Inferior parietal cortex (tissue), 1 donor: ENCODE results near the gene TMEM184A.

Experiments
- DNase-seq: peaks from one replicate; pipeline ENCODE4 v3.0.0-alpha.2; 2016; ENCODE audit errors: extremely low spot score

TMEM184A gene

GRCh38 chr7:1567896-1568510 is 12.0 kb upstream of the TMEM184A start:
- peak; percentile 36 for DNase-seq

DNA sequence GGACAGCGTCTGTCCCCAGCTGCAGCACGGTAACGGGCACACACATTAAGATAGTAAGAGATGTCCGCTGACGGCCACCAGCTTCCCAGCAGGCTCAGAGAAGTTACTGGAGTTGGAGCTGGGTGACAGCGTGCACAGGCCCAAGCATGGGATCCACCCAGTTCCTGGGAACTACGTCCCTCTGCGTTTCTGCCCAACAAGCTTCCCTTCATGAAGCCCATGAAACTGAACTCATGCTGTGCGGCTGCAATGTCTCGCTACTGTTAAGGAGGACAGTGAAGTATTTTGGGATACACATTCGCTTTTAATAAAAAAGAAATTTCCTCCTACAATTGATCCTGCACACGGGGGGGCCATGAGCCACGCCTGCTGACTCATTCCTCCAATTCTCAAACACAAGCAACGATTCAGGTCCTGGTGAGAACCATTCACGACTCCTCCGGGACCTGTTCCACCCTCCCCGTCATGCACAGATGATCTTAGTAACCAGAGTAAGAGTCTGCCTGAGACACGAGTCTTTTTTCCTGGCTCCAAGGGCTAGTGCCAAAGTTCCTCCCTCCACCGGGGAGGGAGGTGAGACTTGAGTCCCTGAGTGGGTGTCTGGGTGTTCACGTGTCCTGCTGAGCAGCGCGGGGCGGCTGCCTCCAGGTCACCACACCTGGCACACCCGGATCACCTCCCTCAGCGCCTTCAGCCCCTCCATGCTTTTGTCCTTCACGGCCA is 11.2 kb upstream of the TMEM184A start:
- DNase-seq, result peak; percentile 18

- DNase-seq, result no peak
Measured at GRCh38 chr7:1566687-1567048, 10.7 kb upstream of the TMEM184A start.

DNA sequence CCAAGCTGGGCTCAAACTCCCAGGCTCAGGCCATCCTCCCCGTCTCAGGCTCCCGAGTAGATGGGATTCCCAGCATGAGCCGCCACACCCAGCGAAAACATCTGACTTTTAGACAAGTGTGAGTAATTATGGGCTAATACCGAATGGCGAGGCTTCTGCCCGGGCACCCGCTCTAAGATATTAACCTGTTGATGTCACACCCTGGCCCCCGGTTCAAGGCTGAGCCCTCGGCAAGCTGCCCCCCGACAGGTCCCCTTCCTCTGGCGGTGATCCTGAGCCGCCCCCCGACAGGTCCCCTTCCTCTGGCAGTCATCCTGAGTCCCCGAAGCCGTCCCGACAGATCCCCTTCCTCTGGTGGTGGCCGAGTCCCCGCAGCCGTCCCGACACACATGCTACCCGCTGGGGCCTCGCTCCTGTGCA is 8.6 kb upstream of the TMEM184A start:
- no peak for DNase-seq

- DNase-seq, result no peak
Measured at GRCh38 chr7:1563981-1564602, 8.1 kb upstream of the TMEM184A start.

DNA sequence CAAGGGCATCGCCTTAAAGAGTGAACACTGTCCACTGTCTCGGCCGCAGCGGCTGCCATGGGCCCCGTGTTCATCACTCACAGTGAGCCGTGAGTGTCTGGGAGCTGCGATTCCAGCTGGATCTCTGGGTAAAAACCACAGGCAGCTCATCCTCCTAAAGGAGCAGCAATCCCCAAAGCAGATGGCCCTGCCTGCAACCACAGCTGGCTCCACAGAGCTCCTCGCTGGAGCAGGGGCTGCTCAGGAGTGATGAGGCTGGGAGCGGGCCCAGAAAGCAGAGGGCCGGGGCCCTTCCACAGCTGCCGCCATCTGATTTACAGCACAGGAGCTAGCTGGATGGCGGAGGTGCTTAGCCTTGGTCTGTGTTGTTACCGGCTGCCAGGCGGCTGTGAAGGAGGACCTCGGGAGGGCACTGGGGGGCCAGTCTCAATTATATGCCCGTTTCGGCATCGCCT is 6.6 kb upstream of the TMEM184A start:
- no peak for DNase-seq

- no peak for DNase-seq
Measured at GRCh38 chr7:1562116-1562515, 6.1 kb upstream of the TMEM184A start.

DNA sequence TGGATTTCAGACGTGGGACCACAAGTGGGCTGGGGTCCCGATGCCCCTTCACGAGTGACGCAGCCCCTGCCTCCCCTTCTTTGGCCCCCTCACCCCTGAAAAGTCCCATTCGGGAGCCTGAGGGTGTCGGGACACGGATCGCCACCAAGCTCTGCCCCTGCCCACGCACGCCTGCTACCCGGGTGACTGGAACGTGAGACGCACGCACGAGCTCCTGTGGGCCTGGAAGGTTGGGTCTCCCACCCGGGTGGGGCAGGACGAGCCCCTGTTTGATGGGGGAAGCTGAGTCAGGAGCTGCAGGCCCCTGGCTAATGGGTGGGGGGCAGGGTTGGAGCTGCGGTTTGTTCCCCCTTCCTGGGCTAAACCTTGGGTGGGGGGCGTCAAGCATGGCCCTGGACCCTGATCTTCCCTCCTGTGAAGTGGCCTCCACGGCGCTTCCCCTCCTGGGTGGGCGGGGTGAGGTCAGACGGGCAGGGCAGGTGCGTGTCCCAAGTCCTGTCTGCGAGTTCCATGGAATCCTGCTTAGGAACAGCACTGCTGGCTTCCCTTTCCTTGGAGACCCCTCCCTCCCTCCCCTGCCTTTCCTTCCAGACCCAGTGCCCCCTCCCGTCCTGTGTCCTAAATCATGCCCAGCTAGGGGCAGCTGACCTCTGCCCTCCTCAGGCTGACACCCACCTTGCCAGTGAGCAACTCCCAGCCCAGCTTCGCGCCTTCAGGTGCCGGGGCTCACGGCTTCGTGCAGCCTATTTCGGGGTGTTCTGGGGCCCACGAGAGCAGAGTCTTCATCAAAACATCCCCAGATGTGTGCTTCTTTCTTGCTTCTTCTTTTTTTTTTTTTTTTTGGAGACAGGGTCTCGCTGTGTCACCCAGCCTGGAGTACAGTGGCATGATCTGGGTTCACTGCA is 5.3 kb upstream of the TMEM184A start:
- no peak for DNase-seq

DNA sequence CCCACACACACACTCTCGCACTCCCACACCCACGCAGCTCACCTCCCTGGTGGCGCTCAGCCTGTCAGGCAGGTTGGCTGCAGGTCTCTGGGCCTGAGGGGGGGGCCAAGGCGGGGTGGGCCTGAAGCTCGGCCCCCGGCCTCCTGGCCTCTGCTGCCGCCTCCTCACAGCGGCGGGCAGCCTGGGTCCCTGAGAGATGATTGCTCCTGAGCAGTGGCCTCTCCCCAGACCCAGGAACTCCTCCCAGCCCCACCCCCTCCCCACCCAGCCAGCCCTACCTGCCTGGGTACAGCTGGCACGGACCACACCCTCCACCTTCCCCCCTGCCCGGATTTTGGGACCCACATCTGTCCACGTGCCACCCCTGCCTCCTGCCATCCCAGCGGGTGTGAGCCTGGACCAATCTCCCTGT is 4.6 kb upstream of the TMEM184A start:
- DNase-seq, result no peak

DNA sequence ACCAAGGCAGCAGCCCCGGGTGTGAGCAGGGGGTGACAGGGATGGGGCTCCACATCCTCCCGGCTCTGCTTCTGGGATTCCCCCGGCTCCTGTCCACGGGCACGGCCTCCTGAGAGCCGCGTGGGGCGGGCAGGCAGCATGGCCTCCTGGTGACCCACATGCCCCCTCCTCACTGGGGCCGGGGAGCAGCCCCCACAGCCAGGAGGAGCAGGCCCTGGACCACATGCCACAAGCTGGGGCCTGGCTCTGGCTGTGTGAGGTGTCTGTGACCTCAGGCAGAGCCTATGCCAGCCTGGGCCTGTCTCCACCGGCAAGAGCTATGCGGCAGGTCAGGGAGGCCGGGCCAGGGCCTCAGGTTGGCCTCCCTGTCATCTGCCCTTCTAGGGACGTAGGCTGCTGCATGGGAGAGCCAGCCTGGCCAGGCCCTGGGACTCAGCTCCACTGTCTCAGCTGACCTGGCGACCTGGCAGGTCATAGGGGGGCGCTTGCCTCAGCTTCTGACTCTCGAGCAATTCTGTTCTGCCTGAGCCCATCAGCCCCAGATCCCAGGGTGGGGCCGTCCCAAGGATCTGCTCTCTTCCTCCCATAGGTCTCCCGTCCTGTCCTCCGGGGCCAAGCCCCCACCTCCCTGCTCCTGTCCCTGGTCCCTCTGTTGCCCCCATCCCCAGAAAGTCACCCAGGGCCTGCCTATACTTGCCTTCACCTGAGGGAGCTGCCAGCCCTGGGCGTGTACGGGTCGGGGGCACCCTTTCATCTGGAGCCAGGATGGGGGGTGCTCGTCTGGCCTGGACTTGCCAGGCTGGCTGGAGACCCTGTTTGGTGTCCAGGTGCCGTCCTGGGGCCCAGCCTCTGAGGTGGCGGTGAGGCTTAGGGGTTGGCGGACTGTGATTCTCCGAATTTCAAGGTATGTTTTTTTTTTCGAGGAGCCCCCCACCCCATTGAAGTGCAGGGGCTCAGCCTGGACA is 3.9 kb upstream of the TMEM184A start:
- no peak for DNase-seq

DNA sequence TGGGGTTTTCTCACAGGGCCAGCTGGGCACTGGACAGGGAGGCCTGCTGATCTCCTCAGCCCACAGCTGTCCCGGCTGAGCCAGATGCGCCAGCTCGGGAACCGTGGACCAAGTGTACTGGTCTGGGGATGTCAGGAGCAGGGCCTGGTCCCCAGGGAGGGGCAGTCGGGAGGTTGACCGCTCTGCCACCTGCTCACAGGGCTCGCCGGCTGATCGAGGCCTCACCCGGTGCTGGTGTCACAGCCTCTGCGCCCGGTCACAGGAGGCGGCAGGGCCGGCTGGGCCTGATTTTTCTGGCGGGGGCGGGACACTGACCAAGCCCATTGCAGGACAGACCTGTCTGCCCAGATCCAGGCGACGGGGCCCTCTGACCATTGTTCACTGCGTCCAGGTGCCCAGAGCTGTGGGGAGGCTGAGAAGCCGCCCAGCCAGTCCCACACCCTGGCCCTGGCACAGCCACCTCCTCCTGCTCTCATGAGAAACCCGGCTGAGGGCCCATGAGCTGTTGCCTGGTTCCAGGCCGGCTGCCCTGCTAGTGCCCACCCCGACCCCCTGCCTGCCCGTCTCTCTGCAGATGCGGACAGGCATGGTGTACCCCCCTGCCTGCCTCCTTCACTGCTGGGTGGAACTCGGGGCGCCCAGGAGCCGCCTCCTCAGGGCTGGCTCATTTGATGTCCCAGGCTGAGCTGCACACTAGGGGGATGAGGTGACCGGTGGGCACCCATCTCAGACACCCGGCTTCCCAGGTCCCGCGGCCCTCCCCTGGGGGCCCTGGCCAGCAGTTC is 3.0 kb upstream of the TMEM184A start:
- DNase-seq, result no peak

DNA sequence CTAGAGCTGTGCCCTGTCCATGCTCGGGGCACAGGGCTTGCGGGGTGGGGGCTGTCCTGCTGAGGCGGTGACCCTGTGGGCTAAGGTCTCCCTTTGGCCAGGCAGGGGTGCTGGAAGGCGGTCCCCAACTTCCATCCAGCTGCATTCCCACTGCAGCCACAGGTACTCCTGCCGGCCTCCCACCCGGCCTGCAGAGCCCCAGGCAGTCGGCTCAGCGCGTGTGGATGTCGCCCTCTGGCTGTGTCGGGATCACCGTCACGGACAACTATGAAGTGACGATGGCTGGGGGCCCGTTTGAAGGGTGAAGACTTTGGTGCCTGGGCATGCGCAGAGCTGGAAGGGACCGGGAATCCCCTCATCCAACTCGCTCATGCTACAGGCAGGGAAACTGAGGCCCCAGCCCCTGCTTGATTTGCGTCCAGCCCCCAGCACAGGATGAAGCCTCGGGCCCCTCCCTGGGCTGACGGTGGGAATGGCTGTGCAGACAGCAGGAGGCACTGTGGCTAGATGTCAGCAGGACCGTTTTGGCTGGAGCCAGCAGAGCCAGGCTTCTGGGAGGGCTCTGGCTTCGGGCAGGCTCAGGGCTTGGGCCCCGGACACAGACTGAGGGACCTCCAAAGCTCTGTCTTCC is 2.3 kb upstream of the TMEM184A start:
- DNase-seq, result no peak

- no peak for DNase-seq
Measured at GRCh38 chr7:1557771-1558170, 1.8 kb upstream of the TMEM184A start.

DNA sequence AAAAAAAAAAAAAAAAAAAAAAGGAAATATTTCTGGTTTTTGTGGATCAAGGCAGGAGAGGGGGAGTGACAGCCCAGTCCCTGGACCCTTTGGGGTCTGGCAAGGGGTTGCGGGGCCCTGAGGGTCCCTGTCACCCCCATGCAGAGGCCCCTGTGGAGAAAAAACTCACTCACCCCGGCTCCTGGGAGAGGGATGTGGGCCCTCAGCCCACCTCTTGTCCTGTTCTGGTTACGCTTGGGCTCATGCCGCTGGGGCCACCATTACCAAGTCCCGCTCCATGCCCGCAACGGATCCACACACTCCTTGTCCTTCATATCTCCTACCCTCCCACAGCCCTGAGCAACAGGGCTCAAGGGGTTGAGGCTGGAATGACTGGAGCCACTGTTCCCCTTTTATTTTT is 1.0 kb upstream of the TMEM184A start:
- no peak for DNase-seq

DNA sequence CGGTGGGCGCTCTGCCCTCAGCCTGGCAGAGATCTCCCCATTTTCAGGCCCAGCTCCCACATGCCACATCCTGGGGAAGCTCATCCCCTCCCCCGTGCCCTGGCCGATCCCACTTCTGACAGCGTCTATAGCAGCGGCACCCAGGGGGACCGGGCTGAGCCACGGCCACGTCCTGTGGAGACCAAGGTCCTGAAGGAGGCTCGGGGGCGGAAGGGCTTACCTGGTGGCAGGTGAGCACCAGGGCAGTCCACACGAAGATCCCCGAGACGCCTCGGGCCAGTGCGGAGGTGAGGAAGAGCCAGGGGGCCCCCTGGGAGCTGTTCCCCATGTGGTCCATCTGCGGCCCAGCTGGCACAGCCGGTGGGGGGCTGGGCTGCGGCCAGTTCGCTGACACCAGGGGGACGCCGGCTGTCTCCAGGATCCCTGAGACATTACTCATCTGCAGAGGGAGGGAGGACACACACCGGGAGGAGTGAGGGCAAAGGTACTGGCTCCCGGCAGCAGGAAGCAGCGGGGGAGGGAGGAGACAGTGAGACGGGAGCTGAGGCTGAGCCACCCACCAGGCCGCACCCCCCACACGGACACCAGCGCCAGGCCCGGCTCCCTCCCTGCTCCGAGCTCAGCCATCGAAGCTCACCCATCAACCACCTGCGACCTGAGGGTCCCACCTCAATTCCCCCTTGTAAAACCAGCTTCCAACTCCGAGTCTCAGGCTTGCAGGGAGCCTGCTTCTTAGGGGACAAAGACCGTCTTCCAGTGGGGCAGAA is 776 bp downstream of the TMEM184A start:
- no peak for DNase-seq

DNA sequence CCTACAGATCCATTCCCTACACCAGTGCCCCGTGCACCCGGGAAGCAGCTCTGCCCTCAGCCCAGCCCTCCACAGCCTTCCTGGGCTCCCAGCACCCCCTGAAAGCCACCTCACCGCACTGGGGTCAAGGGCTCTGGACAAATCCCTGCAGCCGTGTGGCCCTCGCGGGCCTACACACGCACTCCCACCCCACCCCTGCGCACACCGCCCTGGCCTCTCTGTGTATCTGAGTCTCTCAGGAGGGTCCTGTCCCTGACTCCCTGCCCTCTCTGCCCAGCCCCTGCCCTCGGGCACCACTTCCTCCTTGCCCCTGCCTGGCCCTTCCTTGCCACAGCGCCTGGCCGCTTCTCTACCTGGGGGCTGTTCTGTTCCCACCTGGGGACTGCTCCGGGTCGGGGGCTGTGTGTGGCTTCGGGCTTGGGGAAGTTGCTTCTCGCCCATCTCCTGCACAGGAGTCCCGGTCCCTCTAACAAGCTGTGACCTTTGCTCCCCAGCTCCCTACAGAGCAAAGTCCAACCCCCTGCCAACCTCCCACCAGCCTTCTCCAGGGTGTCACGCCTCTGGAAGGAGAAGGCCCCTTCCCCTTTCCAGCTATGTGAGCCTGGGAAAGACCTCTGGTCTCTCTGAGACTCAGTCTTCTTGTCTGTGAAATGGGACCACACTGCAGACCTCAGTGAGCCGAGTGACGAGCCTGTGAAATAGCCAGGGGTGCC is 1.5 kb downstream of the TMEM184A start:
- DNase-seq, result no peak

GRCh38 chr7:1553512-1554210 is 2.3 kb downstream of the TMEM184A start:
- DNase-seq, result no peak

DNA sequence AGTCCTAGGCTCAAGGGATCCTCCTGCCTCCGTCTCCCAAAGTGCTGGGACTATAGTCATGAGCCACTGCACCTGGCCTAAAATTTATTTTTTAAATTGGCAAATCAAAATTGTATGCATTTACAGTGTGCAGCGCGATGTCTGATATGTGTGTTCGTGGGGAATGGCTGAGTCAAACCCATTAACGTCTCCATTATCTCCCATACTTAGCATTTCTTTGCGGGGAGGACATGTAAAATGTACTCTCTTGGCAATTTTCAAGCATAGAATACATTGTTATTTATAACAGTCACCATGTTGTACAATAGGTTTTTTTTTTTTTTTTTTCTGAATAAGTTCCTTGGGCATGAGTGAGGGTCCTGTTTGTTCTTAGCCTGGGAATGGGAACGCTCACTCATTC is 3.8 kb downstream of the TMEM184A start:
- no peak for DNase-seq
